K562 (cell line): ENCODE results near the gene FTL. TPM values are rescaled to one million over a fixed set of nuclear protein-coding genes. Genes with fewer than 3 reads are reported as not detected.

ENCODE experiments used
- ATAC-seq: fragments of 200-7000 bp; cut with Tn5 transposase; 3 replicates; pipeline ENCODE4 v1.9.1; 2020; ENCODE audit warnings: moderate library complexity
- BruUV-seq: library from RNA; stranded (reverse); fragments of 400-500 nt; replicated peaks from 2 replicates; lab custom pipeline; 2021; lab: Mats Ljungman, UMichigan
- CTCF ChIA-PET: fragments of 300-600 bp; formaldehyde crosslinking; extraction: SDS; loops from one replicate; lab custom pipeline; 2021; ENCODE audit warnings: low intra/inter-chr PET ratio; lab: Yijun Ruan, JAX
- POLR2A ChIA-PET: fragments of 300-600, 350-650 bp; sonication (Branson Sonifier 250); formaldehyde crosslinking; extraction: SDS; loops from one replicate; lab custom pipeline; 2021; ENCODE audit warnings: antibody characterized with exemption, inconsistent platforms; lab: Yijun Ruan, JAX
- DNase-seq, 4 experiments: peaks; one replicate each; pipeline versions ENCODE4 v3.0.0 to v3.0.0-alpha.2; 2011 to 2018; ENCODE audit warnings: low spot score in 3 of 4, mixed read lengths in 3 of 4; ENCODE audit errors: extremely low read depth in 1 of 4
- FAIRE-seq: peaks from 2 replicates; lab custom pipeline; 2011; peaks lifted over from hg19 to GRCh38; lab: Jason Lieb, UNC
- H2AFZ ChIP-seq: 2 replicates; pipeline ENCODE4 v1.6.0; 2011; ENCODE audit warnings: low read depth, low read length, control low read depth, inconsistent platforms
- H3K27ac ChIP-seq: fragments of 200-600 bp; 3 replicates; pipeline ENCODE4 v1.8.0; 2011; ENCODE audit warnings: low read depth, mild to moderate bottlenecking, control low read depth, inconsistent platforms, low read length, moderate library complexity, mixed read lengths; ENCODE audit errors: extremely low read depth
- H3K27me3 ChIP-seq, 2 experiments: fragments of 300-600 bp in 1 of 2; 2 replicates in 1 of 2; 3 replicates in 1 of 2; pipeline versions ENCODE4 v1.6.0 to v1.8.0; 2011; ENCODE audit warnings: inconsistent platforms in 2 of 2, low read length in 2 of 2, mild to moderate bottlenecking in 1 of 2, mixed read lengths in 1 of 2, moderate library complexity in 1 of 2; ENCODE audit not compliant: control insufficient read depth in 2 of 2, insufficient read depth in 2 of 2
- H3K36me3 ChIP-seq: fragments of 300-600 bp; 3 replicates; pipeline ENCODE4 v1.8.0; 2011; ENCODE audit warnings: mild to moderate bottlenecking, low read length, inconsistent platforms; ENCODE audit not compliant: control insufficient read depth, insufficient read depth
- H3K4me1 ChIP-seq, 2 experiments: fragments of 200-600 bp in 1 of 2; replicated peaks in 1 of 2; 2 replicates in 1 of 2; 3 replicates in 1 of 2; pipeline versions ENCODE4 v1.5.1 to v1.8.0; 2011; ENCODE audit warnings: inconsistent platforms in 2 of 2, low read length in 2 of 2, mild to moderate bottlenecking in 1 of 2, mixed read lengths in 1 of 2, moderate library complexity in 1 of 2; ENCODE audit not compliant: control insufficient read depth in 2 of 2, insufficient read depth in 2 of 2
- H3K4me2 ChIP-seq: 2 replicates; pipeline ENCODE4 v1.6.1; 2011; ENCODE audit warnings: low read length, control low read depth, inconsistent platforms, mixed read lengths; ENCODE audit not compliant: insufficient read depth
- H3K4me3 ChIP-seq: fragments of 200-600 bp; sonication (generic), shearing (Covaris generic); 2 replicates; pipeline ENCODE4 v1.5.1; 2016; ENCODE audit warnings: control low read depth, inconsistent platforms
- H3K79me2 ChIP-seq: fragments of 200-600 bp; 3 replicates; pipeline ENCODE4 v1.8.0; 2011; ENCODE audit warnings: low read length, inconsistent platforms; ENCODE audit not compliant: control insufficient read depth, insufficient read depth
- H3K9ac ChIP-seq, 2 experiments: 2 replicates each; pipeline versions ENCODE4 v1.6.0 to v1.6.1; 2011; ENCODE audit warnings: low read depth in 2 of 2, low read length in 2 of 2, control low read depth in 1 of 2, inconsistent platforms in 1 of 2, mild to moderate bottlenecking in 1 of 2, mixed read lengths in 1 of 2; ENCODE audit not compliant: insufficient read depth in 1 of 2
- H3K9me1 ChIP-seq: one replicate; pipeline ENCODE4 v1.6.0; 2011; ENCODE audit warnings: inconsistent platforms, mild to moderate bottlenecking, low read length, moderate library complexity; ENCODE audit not compliant: control insufficient read depth, insufficient read depth
- H3K9me3 ChIP-seq: replicated peaks from 2 replicates; pipeline ENCODE4 v1.5.1; 2011; ENCODE audit warnings: low read depth, low read length, inconsistent platforms; ENCODE audit not compliant: control insufficient read depth, insufficient read depth
- H4K20me1 ChIP-seq: replicated peaks from 2 replicates; pipeline ENCODE4 v1.6.1; 2011; ENCODE audit warnings: low read length, inconsistent platforms, mixed read lengths; ENCODE audit not compliant: control insufficient read depth, insufficient read depth
- CREB1 ChIP-seq, 2 experiments: sonication (generic) in 1 of 2; formaldehyde crosslinking in 1 of 2; IDR thresholded peaks; 2 replicates each; pipeline versions ENCODE4 v1.6.1 to v1.8.0; 2012 to 2022; ENCODE audit warnings: inconsistent platforms in 1 of 2, mild to moderate bottlenecking in 1 of 2, missing genetic modification reagents in 1 of 2, moderate library complexity in 1 of 2
- EGR1 ChIP-seq: fragments of 450-650 bp; conservative IDR thresholded peaks from 2 replicates; pipeline ENCODE4 v1.6.1; 2017; ENCODE audit warnings: mild to moderate bottlenecking
- HIVEP1 ChIP-seq: fragments of 250-450 bp; sonication (Bioruptor Pico); IDR thresholded peaks from 2 replicates; pipeline ENCODE4 v1.4.0; 2020; ENCODE audit warnings: mild to moderate bottlenecking
- MLLT1 ChIP-seq, 2 experiments: fragments of 450-650 bp; IDR thresholded peaks; 2 replicates each; pipeline ENCODE4 v1.6.1; 2016
- PKNOX1 ChIP-seq: fragments of 450-650 bp; IDR thresholded peaks from 2 replicates; pipeline ENCODE4 v1.6.1; 2016
- RBM17 ChIP-seq: fragments of 200-400 bp; formaldehyde crosslinking; IDR thresholded peaks from 2 replicates; pipeline ENCODE4 v1.6.1; 2017; ENCODE audit warnings: low read depth, mild to moderate bottlenecking, low read length, borderline replicate concordance
- WGBS: fragments of 100-300 bp; shearing (Covaris generic); methylation state at CpG from one replicate; pipeline ENCODE4 v1.1.6; 2016; ENCODE audit warnings: low coverage, mixed read lengths; ENCODE audit not compliant: insufficient coverage; ENCODE audit errors: missing lambda C conversion rate; 5-methylcytosine and 5-hydroxymethylcytosine counted together
- in situ Hi-C: fragments of 300-500 bp; cut with MboI; formaldehyde crosslinking; loops from 4 replicates; pipeline ENCODE4 v1.15.0; 2018; ENCODE audit warnings: inconsistent platforms, mixed read lengths
- intact Hi-C: fragments of 100-400 bp; cut with micrococcal nuclease; formaldehyde crosslinking; loops from 2 replicates; pipeline ENCODE4 v1.14.2; 2022
- polyA plus RNA-seq, 8 experiments: library from polyadenylated mRNA; depleted of rRNA in 4 of 8; stranded (reverse) in 5 of 8; unstranded in 3 of 8; fragments of >200 nt; fragmentation: Nextera tagmentation in 2 of 8; fragmentation: Illumina TruSeq in 1 of 8; extraction: Ambion mirVana in 2 of 8; extraction: Trizol in 1 of 8; gene quantifications; 2 replicates each; pipeline versions ENCODE4 v1.2.1 to v1.2.3, GENCODE V29; 2011 to 2014; ENCODE audit warnings: inconsistent platforms in 1 of 8, missing spikeins in 1 of 8
- total RNA-seq, 7 experiments: library from RNA; depleted of rRNA in 6 of 7; stranded (reverse); fragments of >200 nt in 6 of 7; fragmentation: Illumina TruSeq in 2 of 7; extraction: Trizol in 2 of 7; gene quantifications; 2 replicates each; pipeline versions ENCODE4 v1.2.1 to v1.2.3, GENCODE V29; 2011 to 2021; ENCODE audit warnings: low replicate concordance in 1 of 7

The FTL gene
- total and polyA plus RNA-seq, 9 of the 15 experiments (the other 6 are each of a cell fraction or from before 2014, with no cell fraction given), result 1,231 to 27,415 (median 3,965) TPM

- POLR2A ChIA-PET, result interaction anchor here (0.6 to 2.0 kb wide), 10 partner anchors 12 to 118 kb away, joined by 3 to 43 read pairs (median 4); partner anchors contain the start of genes NUCB1 and PPP1R15A
- H3K4me2 ChIP-seq, result peak overlapping the region; percentile 89
- no peak for ATAC-seq
- intact Hi-C loops, result no loop called here
- peaks cover 17% of the 10 kb centered on the region for H4K20me1 ChIP-seq
- no peak for FAIRE-seq
- H3K9ac ChIP-seq, result peak overlapping the region; percentile 93 to 95
- H3K4me1 ChIP-seq, result peaks cover 27 to 47% of the 10 kb centered on the region in 2 experiments
- H3K9me1 ChIP-seq, result no peaks in the 10 kb centered on the region
- H3K9me3 ChIP-seq, result no peaks in the 10 kb centered on the region
- peak overlapping the region; percentile 99 for H3K27ac ChIP-seq
- H3K79me2 ChIP-seq, result peaks cover 56% of the 10 kb centered on the region
- CTCF ChIA-PET, result no interaction called here
- DNase-seq, result peak; percentile 67 to 75 (median 70)
- WGBS, result no CpG with 5 or more reads among the region's 7 CpGs
- H3K36me3 ChIP-seq, result peaks cover 31% of the 10 kb centered on the region
- TF ChIP-seq EGR1, result 0 out of 2 replicates have a peak, but pooled peaks have one; percentile 16
- TF ChIP-seq HIVEP1 (CRISPR knock-in tag), result no peak
- TF ChIP-seq CREB1 (IDR thresholded peaks at IDR 0.05), result no peak
- TF ChIP-seq CREB1 (CRISPR knock-in tag; IDR thresholded peaks at IDR 0.05), result no peak
- TF ChIP-seq RBM17, result no peak
- TF ChIP-seq MLLT1 (IDR thresholded peaks at IDR 0.05), result no peak
- peak; percentile 65; the same call in 1 of the 2 replicates for TF ChIP-seq PKNOX1
- TF ChIP-seq, all 486 proteins: peak for 2
- in situ Hi-C loops, result loop anchor here (10.0 kb wide), 1 partner anchor 88 kb away; the partner anchor contains the start of gene PPP1R15A
- peak overlapping the region; percentile 45 for H3K4me3 ChIP-seq
- no TSS peak for BruUV-seq
- no peak overlapping the region for H2AFZ ChIP-seq
- no peaks in the 10 kb centered on the region for H3K27me3 ChIP-seq
These were observed 2.3 kb upstream of the FTL start for GRCh38 chr19:48962849-48963165.
